Stimulated activated CD8-positive, alpha-beta memory T cell treated with anti-CD3 and anti-CD28 coated beads, Interleukin-4, amount 100 ng/mL, for 24 hours (primary cell): ENCODE data around the gene CENPP.
"Not testable (repeated sequence)": the region's sequence is repeated elsewhere in the genome, so short reads cannot be mapped to it uniquely, and the experiment has no call there.

Experiments
- DNase-seq: peaks from one replicate; pipeline ENCODE4 v3.0.0-alpha.2; 2020; ENCODE audit warnings: low read depth

CENPP gene

DNA sequence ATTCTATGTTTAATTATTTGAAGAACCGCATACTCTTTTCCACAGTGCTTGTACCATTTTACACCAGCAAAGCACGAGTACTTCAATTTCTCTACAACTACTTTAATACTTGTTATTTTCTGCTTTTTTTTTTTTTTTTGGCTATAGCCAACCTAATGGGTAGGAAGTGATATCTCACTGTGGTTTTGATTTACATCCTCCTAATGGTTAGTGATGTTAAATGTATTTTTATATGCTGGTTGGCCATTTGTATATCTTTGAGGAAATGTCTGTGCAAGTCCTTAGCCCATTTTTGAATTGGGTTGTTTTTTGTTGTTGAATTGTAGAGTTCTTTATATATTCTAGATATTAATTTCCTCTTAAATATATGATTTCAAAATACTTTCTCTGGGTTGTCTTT is 56.0 kb downstream of the CENPP start:
- DNase-seq, result no peak

GRCh38 chr9:92384375-92384774 is 58.6 kb downstream of the CENPP start:
- no peak for DNase-seq

- no peak for DNase-seq
Measured at GRCh38 chr9:92385001-92385400, 59.2 kb downstream of the CENPP start.

- DNase-seq, result no peak
Measured at GRCh38 chr9:92385477-92385876, 59.7 kb downstream of the CENPP start.

DNA sequence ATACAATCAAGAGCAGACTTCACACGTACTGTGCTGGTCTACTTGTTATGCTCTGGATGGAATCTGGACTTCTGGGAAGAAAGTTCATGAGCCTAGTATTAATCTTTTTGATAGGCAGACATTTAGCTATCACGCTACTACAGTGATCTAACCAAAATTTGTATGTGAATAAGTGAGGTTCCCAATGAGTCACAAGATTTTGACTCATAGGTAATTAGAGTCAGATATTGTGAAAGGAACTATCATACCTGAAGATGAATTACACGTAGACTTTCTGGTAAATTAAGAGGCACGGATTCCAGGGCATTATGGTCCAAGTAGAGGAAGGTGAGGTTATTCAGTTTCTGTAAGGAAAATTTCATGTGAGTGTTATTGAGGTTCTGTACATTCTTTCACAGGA is 60.2 kb downstream of the CENPP start:
- DNase-seq, result no peak

DNA sequence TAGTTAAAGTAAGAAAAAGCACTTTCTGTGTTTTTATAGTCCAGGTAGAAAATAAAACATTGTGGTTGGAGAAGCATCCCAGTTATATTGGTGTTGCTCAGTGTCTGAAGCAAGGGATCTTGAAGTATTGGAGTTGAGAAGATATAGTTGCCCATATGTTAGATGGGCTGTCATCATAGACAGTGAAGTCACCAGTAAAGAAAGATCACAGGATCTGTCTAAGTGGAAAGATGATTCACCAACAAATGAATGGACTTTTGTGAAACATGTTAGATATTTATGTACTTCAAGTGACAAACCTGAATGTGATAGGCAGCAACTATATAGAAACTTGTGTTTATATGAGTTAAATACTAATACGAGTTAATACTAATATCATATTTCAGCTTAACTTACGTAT is 66.9 kb downstream of the CENPP start:
- no peak for DNase-seq

GRCh38 chr9:92393686-92394085 is 67.9 kb downstream of the CENPP start:
- no peak for DNase-seq

DNA sequence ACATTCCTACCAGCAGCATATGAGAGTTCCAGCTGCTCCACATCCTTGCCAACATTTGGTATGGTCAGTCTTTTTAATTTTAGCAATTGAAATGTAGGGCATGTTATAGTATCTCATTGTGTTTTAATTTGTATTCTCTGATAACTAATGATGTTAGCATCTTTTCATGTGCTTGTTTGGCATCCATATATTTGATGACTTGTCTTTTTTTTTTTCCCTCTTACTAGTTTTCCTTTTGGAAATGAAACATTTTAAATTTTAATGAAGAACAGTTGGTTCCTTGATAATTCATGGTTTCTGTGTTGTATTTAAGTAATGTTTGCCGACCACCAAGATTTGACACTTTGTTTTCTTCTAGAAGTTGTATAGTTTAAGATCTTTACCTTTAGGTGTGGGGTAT is 69.9 kb downstream of the CENPP start:
- no peak for DNase-seq

DNA sequence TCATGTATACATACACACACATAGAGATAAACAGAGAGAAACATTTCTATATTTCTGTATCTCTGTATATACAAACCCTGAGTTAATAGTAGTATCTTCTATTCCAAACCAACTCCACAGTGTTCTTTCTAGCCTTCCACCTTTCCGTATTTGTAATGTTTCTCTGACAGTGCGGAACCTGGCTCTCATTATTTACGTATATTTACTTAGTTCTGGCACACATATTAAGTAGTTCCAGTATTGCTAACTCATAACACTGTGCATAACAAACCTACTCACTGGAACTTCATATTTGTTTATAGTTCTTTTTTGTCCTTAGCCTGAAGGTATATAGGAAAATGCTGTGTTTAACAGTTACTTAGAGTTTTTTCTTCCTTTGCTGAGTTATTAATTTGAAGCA is 72.1 kb downstream of the CENPP start:
- no peak for DNase-seq

DNA sequence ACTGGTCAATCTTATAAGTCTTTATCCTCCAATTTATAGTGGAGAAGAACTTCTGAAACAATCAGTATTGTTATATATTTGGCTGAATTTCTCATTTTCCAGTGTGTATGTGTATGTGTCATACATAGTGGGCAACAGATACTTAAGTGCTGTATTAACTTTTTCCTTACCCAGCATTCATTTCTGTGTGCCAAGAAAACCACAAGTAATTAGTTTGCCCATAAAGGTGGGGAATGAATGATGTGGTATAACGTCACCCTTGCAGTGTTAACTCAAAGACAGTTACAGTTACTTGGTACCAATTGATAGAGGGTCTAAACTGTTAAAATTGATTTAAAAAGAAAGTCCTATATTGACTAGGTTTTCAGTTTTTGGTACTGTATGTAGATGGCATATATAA is 76.6 kb downstream of the CENPP start:
- no peak for DNase-seq

GRCh38 chr9:92402826-92403745 is 77.3 kb downstream of the CENPP start:
- DNase-seq, result no peak

DNA sequence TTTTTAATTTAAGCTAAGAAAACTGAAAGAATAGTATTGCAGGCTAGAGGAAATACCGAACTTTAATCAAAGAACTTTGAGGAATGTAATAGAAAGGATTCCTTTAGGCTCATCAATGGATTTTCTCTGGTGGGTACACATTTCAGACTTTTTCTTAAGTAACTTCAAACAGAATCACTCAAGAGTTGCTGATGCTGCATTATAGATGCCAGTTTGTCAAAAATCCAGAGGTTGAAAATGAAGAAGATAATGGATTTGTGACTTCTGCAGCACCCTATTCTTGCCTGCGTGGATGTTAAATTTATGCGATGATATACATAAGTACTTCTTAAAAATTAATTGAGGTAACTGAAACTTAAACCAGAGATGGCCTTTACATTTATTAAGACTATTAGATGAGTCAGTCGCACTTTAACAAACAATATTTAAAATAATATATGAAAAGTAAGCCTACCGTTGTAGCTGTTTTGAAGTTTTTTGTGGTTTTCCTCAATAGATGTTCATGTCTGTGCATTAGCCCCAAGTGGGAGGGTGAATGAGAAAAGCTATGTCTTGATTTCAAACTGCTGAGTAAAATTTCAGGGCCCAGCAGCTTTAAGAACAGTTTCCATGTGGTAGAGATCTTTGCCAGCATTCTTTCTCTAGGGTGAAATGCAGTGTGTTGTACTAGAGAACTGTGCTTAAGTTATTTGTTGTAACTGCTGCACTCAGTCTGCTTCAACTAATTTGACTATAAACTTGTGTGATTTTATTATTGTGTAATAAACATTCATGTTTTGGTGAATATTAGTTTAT is 78.5 kb downstream of the CENPP start, which contains the start of gene OGN:
Gene OGN (minus strand): TSS at position 537 of the 795 bp plus-strand sequence. CDS start 1,171 bp downstream, outside the sequence.
- DNase-seq, result no peak

GRCh38 chr9:92405818-92406217 is 80.1 kb downstream of the CENPP start:
- no peak for DNase-seq

DNA sequence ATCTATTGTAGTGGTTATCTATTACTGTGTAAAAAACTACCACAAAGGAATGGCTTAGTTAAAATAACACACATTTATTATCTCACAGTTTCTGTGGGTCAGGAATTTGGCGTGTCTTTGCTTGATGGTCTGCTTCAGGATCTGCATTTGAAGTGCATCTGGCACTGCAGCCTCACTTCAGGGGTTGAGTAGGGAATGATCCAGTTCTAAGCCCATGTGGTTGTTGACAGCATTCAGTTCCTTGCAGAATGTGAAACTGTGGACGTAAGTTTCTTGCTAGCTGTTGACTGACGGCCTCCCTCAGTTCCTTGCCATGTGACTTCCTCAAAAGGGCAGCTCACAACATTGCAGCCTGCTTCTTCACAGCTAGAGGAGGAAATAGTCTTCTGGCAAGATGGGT is 80.7 kb downstream of the CENPP start:
- no peak for DNase-seq

- no peak for DNase-seq
Measured at GRCh38 chr9:92407818-92408217, 82.1 kb downstream of the CENPP start.

GRCh38 chr9:92408747-92409478 is 83.2 kb downstream of the CENPP start:
- DNase-seq, result no peak

- DNase-seq, result not testable (repeated sequence)
Measured at GRCh38 chr9:92411157-92411556, 85.4 kb downstream of the CENPP start.

- DNase-seq, result no peak
Measured at GRCh38 chr9:92414566-92414965, 88.8 kb downstream of the CENPP start.

DNA sequence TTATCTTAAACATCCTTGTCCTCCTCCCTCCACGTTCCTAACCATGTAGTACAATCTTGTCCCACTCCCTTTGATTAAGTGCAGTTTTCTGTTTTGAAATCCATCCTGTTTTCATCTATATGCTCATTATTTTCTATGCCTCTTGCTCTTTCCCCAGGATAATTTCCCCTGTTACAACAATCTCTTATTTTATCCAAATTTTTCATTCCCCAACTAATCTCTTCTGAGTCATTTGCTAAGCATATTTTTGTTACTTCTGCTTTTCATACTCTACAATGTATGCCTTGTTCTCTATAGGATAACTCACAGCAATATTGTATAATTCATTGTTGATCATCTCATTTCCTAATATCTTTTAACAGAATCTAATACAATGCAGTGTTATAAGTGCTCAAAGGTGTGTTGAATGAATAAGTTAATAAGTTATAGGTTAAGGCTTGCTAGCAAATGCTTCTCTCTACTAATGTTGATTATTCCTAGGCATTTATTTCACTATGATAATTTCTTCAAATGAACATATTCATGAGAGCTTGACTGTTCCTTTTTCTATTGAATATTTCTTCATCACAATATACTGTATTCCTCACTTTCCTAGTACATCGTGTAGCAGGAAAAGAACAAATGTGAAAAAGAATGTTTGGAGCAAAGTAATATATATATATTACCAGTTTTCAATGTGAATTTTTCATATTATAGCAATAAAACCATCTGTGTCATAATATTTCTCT is 97.0 kb downstream of the CENPP start:
- DNase-seq, result no peak

- DNase-seq, result no peak
Measured at GRCh38 chr9:92423612-92424011, 97.9 kb downstream of the CENPP start.

DNA sequence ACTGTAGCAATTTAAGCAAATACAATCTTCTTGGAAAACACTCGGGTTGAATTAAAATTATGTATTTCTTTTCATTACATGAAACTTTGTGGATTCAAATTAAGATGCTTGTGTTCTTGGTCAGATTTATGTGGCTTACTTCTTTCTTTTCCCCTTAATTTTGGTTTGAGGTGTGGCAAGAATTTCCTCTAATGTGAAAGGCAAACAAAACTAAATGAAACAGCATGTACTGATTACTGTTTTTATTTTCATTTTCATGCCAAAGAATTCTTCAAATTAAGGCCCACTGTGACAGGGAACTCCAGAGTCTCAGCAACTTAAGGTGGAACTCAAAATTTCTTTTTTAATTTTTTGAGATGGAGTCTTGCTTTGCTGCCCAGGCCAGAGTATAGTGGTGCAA is 98.6 kb downstream of the CENPP start, which contains the start of gene OMD:
Gene OMD (minus strand): TSS at position 132 of the 400 bp plus-strand sequence. CDS start 6,913 bp downstream, outside the sequence.
- no peak for DNase-seq

DNA sequence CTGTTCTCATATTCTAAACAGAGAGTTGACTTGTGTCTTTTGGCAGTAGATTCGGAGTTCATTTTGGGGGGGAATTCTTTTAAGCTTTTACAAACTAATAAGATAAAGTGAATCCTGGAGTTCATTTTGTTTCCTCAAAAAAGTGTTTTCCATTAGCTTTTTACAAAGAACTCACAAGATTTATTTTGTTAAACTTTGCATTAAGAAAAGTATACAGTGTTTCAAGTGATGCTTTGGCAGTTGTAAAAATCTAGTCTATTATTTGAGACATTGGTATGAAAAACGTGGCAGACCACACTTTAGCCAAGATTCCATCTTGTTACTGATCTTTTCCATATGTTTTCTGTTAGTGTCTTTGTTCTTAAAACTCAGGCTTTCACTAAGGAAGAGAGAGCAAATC is 99.7 kb downstream of the CENPP start:
- DNase-seq, result no peak
